CD4-positive, alpha-beta T cell treated with Interleukin-4 for 4 hours (primary cell): ENCODE measurements around the gene FOXL2.

Experiments used
- DNase-seq: peaks from one replicate; pipeline ENCODE4 v3.0.0-alpha.2; 2020

The FOXL2 gene

DNA sequence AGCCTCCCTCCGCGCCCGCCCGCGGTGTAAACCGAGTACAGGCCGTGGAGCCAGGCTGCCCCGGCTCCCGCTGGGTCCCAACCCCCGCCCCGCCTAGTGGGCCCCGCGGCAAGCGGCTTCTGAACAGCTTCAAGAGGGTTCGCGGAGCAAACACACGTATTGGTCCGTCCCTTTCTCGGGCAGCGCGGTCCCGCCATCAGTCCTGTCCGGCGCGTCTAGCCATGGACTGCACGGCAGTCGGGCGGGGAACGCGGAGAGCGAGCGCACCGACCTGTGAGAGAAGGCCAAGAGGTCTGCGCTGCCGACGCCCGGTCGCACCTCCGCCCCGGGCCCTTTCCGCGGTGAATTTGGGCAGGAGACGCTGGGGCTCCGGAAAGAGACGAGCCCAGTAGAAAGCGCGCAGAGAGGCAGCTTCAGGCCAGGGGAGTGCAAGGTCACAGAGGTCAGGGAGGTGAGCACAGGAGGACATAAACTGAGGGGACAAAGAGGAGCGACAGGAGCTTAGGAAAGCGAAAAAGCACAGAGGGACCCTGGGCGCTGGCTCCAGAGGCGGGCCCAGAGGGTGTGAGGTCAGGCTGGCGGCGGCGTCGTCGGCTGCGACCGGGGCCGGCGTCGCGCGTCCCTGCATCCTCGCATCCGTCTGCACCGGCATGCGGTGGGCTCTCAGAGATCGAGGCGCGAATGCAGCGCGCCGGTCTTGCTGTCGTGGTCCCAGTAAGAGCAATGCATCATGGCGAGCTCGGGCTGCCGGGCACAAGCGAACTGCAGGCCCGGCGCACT lies 1.8 kb downstream of the FOXL2 start:
- no peak for DNase-seq

GRCh38 chr3:138944654-138944928 lies 2.3 kb downstream of the FOXL2 start:
- no peak for DNase-seq

GRCh38 chr3:138943724-138944653 lies 2.9 kb downstream of the FOXL2 start:
- DNase-seq = no peak

- no peak for DNase-seq
Measured at GRCh38 chr3:138942861-138943623, 3.9 kb downstream of the FOXL2 start.

GRCh38 chr3:138942271-138942670 lies 4.7 kb downstream of the FOXL2 start:
- DNase-seq = no peak

DNA sequence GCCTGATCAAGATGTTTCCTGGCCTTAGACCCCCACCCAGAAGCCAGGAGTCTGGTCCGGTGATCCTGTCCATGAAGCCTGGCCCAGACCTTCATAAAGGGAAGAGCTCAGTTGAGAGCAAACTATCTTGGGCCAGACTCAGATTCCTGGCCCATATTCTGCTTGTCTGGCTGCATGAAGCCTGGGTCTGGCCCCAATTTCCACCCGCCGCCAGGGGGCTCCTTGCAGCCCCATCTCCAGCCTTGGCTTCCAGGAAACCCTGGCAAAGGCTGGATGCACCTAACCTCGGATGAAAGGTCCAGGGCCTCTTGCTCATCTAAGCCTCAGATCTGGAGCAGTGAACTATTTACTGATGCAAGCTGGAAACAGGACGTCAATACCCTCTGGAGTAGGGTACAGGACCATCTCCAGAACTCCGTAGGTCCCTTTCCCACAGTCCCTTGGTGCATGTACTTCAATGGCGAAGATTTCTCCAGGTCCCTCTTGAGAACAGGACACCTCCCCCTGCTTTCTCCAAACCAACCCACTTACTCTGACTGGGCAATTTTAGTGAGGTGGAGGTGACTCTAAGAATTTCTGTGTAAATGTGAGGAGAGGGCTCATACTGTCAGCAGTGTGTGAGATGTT lies 5.6 kb downstream of the FOXL2 start:
- DNase-seq = no peak

DNA sequence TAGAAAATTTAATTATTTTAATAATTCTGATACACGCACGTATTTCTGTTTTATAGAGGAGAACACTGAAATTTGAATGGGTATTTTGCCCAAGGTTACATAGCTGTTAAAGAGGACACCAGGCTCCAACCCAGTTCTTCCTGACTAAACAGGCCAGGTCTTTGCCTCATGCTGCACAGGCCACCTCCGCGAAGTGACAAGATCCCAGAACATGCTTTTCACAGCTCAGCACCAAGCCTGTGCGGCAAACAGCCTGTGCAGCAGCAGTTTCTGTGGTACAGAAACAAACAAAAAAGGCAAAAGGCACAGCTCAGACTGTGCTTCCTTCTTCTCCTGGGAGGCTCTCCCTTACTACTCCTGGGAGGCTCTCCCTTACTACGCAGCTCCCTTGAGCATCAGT lies 6.5 kb downstream of the FOXL2 start:
- DNase-seq = no peak

GRCh38 chr3:138939561-138940241 lies 7.2 kb downstream of the FOXL2 start:
- no peak for DNase-seq

DNA sequence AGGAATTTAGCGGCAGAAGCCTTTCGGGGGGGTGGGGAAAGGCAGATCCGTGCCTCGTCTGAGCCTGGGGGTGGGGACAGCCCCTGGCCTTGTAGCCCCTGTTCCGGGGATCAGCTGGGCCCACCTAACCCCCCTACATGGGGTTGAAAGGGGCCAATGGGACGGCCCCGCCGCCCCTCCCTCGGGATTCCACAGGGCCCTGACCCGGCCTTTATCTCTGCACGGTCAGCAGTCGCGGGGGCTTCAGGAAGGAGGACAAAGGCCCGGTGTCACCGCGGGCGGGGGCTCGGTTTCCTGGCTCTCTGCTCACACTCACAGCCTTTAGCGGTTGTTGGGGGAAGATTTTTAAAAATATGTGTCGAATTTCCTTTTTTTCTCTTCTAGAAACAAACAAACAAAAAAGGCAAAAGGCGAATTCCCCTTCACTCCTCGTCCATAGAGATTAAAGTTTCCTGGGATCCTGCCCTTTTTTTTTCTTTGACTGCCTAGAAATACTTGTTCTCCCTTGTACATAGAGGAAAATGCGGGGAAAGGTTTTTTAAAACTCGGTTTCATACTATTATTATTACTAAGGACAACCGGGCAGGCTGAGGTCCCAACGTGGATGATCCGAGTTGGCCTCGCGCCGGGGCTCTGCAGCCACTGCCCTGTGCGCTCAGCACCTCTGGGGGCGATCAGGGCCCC lies 7.9 kb downstream of the FOXL2 start:
- DNase-seq = no peak

DNA sequence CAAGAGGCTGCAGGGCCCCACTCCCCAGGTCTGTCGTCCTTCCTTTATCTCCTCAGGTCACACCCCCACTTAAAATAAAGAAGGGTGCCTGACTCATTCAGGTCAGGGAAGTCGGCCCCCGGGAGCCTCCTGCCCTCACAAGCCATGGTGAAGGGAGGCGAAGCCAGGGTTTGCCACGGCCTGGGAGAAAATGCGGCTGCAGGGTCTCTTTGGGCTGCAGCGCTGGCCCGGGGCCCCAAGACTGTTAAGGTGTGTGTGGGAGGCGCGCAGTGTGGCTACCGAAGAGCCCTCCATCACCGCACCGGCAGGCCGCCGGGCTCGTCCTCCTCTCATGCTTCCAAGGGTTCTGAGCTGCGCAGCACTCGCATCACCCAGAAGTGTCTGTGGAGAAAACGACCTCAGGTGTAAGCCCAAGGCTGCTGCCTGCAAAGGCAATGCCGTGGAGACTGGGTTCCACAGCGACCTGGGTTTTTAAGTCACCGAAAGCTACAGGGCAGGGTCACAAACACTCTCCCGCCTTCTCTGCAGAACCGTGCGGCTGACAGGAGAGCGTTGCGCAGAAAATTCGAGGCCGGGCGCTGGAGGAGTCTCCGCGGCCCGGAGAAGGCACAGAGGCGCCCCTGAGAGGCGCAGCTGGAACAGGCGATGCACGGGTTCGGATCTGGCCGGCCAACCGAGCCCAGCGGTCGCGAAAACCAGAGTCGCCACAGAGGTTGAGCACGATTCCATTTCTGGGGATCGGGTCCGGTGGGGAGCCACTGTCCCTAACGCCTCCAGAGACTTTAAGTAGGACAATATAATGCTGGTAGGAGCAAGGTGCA lies 8.7 kb downstream of the FOXL2 start:
- DNase-seq = no peak

DNA sequence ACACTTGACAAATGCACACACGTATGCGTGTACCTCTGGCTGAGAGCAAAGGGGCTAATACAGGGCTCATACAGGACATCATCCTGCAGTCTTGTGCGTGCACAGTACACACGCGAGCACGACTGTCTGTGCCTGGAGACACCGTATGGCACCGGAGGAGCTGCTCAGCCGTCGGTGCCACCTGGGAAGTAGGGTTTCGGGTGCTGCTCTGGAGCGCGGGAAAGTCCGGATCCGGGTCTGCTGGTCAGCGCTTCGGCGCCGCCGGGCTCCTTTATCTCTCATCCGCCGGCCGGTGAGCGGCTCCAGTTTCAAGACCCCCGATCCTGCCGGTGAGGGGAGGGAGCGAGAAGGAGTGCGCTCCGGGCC lies 9.3 kb downstream of the FOXL2 start:
- DNase-seq = no peak

DNA sequence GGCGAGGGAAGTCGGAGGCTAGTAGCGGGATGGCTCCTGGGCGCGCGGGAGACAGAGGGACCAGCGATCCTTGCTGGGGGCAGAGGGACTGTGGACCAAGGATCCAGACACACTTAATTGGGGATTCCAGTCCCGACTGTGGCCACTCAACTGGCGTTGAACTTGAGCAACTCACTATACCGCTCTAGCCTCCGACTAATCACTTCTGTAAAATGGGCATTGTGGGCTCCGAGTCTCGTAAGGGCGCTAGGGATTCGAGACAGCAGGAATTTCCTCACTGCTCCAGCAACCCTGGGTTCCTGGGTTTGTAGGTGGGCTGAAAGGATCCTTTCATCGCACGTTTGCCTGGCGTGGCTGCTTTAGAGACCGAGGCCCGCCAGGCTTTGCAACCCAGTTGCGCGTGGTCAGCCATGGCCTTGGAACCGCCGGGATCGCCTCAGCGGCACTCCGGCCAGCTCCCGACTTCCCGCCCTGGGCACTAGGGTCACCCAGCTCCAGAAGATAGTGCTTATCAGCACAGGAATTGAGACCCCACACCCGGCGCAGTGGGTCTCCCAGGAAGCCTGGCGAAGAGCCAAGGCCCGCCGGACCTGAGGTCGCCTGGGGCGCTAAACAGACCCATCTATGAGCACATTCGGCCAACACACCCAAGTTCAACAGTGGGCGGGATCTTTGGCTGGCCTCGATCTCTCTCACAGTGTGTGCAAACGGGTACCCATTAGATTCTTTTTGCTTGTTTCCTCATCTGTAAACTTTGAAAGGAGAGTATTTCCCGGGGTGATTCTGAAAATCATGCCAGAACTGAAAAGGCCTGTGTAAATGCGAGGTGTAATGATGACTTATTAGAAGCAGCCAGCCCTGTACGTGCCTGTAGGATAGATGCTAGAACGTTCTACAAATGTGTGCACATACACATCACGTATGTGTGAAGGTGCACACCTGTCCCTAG lies 9.9 kb downstream of the FOXL2 start:
- no peak for DNase-seq

- peak; percentile 60 for DNase-seq
Measured at GRCh38 chr3:138935863-138936740, 10.8 kb downstream of the FOXL2 start.

- no peak for DNase-seq
Measured at GRCh38 chr3:138935505-138935862, 11.5 kb downstream of the FOXL2 start.

- DNase-seq = no peak
Measured at GRCh38 chr3:138933981-138934691, 12.8 kb downstream of the FOXL2 start.

DNA sequence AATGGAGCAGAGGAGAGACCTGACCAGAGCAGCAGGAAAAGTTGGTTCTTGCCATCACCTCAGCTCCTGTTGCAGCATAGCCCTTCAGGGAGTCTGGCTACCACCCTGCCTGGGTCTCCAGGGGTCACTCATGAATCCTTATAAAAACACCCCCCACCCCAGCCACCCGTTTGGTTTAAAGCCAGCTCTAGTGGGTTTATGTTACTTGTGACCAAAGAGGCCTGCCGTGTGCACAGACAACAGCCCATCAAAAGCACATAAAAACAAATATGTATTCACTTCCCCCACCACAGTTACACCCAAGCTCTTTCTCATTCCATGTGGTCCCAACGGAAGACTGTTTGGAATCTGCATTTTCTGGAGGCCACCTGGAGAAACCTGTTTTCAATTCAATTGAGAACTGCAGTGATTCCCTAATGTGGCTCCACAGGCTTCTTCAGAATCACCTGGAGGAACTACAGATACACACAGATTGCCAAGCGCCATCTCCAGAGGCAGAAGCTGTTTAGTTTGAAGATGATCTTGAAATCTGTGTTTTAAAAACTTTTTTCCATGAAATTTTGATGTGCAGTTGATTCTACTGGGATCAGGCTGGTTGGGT lies 13.8 kb downstream of the FOXL2 start:
- DNase-seq = no peak

- DNase-seq = no peak
Measured at GRCh38 chr3:138928727-138929372, 18.1 kb downstream of the FOXL2 start.
